ENCODE measurements around the gene USH2A. TPM values are rescaled to one million over a fixed set of nuclear protein-coding genes. Genes with fewer than 3 reads are reported as not detected.
"Not testable (repeated sequence)": the region's sequence is repeated elsewhere in the genome, so short reads cannot be mapped to it uniquely, and the experiment has no call there.

Gene USH2A
- total RNA-seq, 2 donors from 2014 or later, result 1.7 to 3.9 TPM

- ATAC-seq, result no peak
Observed at GRCh38 chr1:216024546-216024945, 398.7 kb downstream of the USH2A start.

GRCh38 chr1:216020743-216021345, 402.4 kb downstream of the USH2A start:
- intact Hi-C loops (cut with DNase I), result no loop called here
- no peak for ATAC-seq
- no peak for DNase-seq

More at GRCh38 chr1:216024546-216024945, 398.7 kb downstream of the USH2A start:
- no peak for DNase-seq
- intact Hi-C loops (cut with DNase I), result no loop called here

- DNase-seq (no peak), ATAC-seq (no peak)
- intact Hi-C loops (cut with DNase I), result no loop called here
Observed at GRCh38 chr1:216015116-216015515, 408.1 kb downstream of the USH2A start.

- DNase-seq (no peak), ATAC-seq (no peak)
- intact Hi-C loops (cut with DNase I), result no loop called here
Observed at GRCh38 chr1:216014086-216014485, 409.2 kb downstream of the USH2A start.

- DNase-seq; intact Hi-C loops (cut with DNase I); ATAC-seq: not testable (repeated sequence)
Observed at GRCh38 chr1:216009456-216009855, 413.8 kb downstream of the USH2A start.

GRCh38 chr1:216005916-216006315, 417.3 kb downstream of the USH2A start:
- intact Hi-C loops (cut with DNase I), result no loop called here
- ATAC-seq (no peak), DNase-seq (no peak)

- DNase-seq (no peak), ATAC-seq (no peak)
- intact Hi-C loops (cut with DNase I), result no loop called here
Observed at GRCh38 chr1:215992620-215993019, 430.6 kb downstream of the USH2A start.

GRCh38 chr1:215987092-215987875, 436.0 kb downstream of the USH2A start:
- DNase-seq (no peak), ATAC-seq (no peak)
- intact Hi-C loops (cut with DNase I), result no loop called here

- intact Hi-C loops (cut with DNase I), result no loop called here
- no peak for ATAC-seq
- DNase-seq, result no peak
Observed at GRCh38 chr1:215986401-215986800, 436.8 kb downstream of the USH2A start.

- no peak for ATAC-seq
- intact Hi-C loops (cut with DNase I), result no loop called here
- DNase-seq, result no peak
Observed at GRCh38 chr1:215983680-215984079, 439.6 kb downstream of the USH2A start.

GRCh38 chr1:215971793-215972441, 451.3 kb downstream of the USH2A start:
- ATAC-seq (no peak), DNase-seq (no peak)
- intact Hi-C loops (cut with DNase I), result no loop called here

- intact Hi-C loops (cut with DNase I), result no loop called here
- ATAC-seq (peak; percentile 67 to 83), DNase-seq (no peak)
Observed at GRCh38 chr1:215970406-215970805, 452.8 kb downstream of the USH2A start.

GRCh38 chr1:215963621-215964020, 459.6 kb downstream of the USH2A start:
- intact Hi-C loops (cut with DNase I), result no loop called here
- ATAC-seq (no peak), DNase-seq (no peak)

GRCh38 chr1:215963040-215963439, 460.2 kb downstream of the USH2A start:
- ATAC-seq, result no peak
- intact Hi-C loops (cut with DNase I), result no loop called here
- DNase-seq, result no peak

GRCh38 chr1:215958841-215959240, 464.4 kb downstream of the USH2A start:
- ATAC-seq (no peak), DNase-seq (no peak)
- intact Hi-C loops (cut with DNase I), result no loop called here

- DNase-seq (no peak), ATAC-seq (no peak)
- intact Hi-C loops (cut with DNase I), result no loop called here
Observed at GRCh38 chr1:215957663-215958062, 465.6 kb downstream of the USH2A start.

- no peak for DNase-seq
- no peak for ATAC-seq
- intact Hi-C loops (cut with DNase I), result no loop called here
Observed at GRCh38 chr1:215932558-215932957, 490.7 kb downstream of the USH2A start.

GRCh38 chr1:215926670-215927069, 496.6 kb downstream of the USH2A start:
- ATAC-seq, result no peak
- intact Hi-C loops (cut with DNase I), result no loop called here
- DNase-seq, result no peak

GRCh38 chr1:215923129-215923824, 500.0 kb downstream of the USH2A start:
- no peak for ATAC-seq
- DNase-seq, result no peak
- intact Hi-C loops (cut with DNase I), result no loop called here
